ENCODE measurements around the gene ARHGEF2. TPM values are rescaled to one million over a fixed set of nuclear protein-coding genes. Genes with fewer than 3 reads are reported as not detected.

ARHGEF2 gene
- total and polyA plus RNA-seq, 9 of the 15 experiments (the other 6 are each of a cell fraction or from before 2014, with no cell fraction given): 7.1 to 162 (median 62.2) TPM

DNA sequence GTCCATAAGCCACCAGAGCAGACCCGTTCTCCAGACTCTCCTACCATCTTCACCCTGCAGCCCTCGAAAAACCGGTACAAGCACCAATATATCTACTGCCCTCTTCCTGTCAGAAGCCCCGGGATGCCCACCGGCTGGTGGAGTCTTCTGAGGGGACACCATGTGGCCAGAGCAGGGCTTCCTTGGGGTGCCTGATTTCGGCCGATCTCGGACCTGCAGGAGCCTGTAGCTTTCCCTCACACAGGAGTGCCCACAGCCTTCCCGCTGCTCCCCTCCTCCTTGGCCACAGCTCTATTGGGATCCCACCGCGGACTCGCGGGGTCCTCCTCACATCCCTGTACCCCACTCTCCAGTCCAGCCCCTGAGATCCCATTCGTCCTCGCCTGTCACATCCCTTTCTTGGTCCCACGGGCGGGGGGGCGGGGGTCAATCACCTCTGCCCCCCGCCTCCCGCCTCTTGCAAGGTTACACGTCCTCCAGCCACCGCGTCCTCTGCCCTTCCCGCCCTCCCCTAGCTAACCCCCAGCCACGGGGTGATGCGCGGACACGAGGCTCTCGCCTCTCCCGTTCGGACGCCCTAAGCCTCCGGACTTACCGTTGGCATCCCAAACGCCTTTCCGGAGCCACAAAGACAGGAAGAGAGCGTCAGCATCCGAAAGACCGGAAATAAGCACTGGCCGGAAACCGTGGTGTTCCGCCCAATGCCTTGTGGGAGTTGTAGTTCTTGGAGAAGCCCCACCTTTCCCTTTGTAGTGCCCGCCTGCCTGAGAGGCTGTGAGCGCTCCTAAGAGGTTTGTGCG is 42.1 kb upstream of the ARHGEF2 start, which contains the start of gene SSR2 (continued):
- TF ChIP-seq, protein P1, sequence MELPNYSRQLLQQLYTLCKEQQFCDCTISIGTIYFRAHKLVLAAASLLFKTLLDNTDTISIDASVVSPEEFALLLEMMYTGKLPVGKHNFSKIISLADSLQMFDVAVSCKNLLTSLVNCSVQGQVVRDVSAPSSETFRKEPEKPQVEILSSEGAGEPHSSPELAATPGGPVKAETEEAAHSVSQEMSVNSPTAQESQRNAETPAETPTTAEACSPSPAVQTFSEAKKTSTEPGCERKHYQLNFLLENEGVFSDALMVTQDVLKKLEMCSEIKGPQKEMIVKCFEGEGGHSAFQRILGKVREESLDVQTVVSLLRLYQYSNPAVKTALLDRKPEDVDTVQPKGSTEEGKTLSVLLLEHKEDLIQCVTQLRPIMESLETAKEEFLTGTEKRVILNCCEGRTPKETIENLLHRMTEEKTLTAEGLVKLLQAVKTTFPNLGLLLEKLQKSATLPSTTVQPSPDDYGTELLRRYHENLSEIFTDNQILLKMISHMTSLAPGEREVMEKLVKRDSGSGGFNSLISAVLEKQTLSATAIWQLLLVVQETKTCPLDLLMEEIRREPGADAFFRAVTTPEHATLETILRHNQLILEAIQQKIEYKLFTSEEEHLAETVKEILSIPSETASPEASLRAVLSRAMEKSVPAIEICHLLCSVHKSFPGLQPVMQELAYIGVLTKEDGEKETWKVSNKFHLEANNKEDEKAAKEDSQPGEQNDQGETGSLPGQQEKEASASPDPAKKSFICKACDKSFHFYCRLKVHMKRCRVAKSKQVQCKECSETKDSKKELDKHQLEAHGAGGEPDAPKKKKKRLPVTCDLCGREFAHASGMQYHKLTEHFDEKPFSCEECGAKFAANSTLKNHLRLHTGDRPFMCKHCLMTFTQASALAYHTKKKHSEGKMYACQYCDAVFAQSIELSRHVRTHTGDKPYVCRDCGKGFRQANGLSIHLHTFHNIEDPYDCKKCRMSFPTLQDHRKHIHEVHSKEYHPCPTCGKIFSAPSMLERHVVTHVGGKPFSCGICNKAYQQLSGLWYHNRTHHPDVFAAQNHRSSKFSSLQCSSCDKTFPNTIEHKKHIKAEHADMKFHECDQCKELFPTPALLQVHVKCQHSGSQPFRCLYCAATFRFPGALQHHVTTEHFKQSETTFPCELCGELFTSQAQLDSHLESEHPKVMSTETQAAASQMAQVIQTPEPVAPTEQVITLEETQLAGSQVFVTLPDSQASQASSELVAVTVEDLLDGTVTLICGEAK (IDR thresholded peaks at IDR 0.05): peak; percentile 98
- TF ChIP-seq, protein P1 (CRISPR knock-in tag; IDR thresholded peaks at IDR 0.05): no peak
- no peak for TF ChIP-seq ZNF707 (CRISPR knock-in tag; conservative IDR thresholded peaks at IDR 0.05)
- TF ChIP-seq ZBTB17 (CRISPR knock-in tag; IDR thresholded peaks at IDR 0.05): no peak
- TF ChIP-seq SMARCA4 (IDR thresholded peaks at IDR 0.05): no peak
- no peak for TF ChIP-seq CSDE1 (IDR thresholded peaks at IDR 0.05)
- TF ChIP-seq NR3C1 (CRISPR knock-in tag; IDR thresholded peaks at IDR 0.05): no peak
- peak; percentile 63; the same call in 1 of the 2 replicates for TF ChIP-seq POLR2H (tag; IDR thresholded peaks at IDR 0.05; ENCODE audit: low read depth)
- no peak for TF ChIP-seq ZNF445 (CRISPR knock-in tag; IDR thresholded peaks at IDR 0.05; ENCODE audit: low read depth)
- no peak for TF ChIP-seq BMI1 (IDR thresholded peaks at IDR 0.05; ENCODE audit: low read length)
- TF ChIP-seq, protein P2, sequence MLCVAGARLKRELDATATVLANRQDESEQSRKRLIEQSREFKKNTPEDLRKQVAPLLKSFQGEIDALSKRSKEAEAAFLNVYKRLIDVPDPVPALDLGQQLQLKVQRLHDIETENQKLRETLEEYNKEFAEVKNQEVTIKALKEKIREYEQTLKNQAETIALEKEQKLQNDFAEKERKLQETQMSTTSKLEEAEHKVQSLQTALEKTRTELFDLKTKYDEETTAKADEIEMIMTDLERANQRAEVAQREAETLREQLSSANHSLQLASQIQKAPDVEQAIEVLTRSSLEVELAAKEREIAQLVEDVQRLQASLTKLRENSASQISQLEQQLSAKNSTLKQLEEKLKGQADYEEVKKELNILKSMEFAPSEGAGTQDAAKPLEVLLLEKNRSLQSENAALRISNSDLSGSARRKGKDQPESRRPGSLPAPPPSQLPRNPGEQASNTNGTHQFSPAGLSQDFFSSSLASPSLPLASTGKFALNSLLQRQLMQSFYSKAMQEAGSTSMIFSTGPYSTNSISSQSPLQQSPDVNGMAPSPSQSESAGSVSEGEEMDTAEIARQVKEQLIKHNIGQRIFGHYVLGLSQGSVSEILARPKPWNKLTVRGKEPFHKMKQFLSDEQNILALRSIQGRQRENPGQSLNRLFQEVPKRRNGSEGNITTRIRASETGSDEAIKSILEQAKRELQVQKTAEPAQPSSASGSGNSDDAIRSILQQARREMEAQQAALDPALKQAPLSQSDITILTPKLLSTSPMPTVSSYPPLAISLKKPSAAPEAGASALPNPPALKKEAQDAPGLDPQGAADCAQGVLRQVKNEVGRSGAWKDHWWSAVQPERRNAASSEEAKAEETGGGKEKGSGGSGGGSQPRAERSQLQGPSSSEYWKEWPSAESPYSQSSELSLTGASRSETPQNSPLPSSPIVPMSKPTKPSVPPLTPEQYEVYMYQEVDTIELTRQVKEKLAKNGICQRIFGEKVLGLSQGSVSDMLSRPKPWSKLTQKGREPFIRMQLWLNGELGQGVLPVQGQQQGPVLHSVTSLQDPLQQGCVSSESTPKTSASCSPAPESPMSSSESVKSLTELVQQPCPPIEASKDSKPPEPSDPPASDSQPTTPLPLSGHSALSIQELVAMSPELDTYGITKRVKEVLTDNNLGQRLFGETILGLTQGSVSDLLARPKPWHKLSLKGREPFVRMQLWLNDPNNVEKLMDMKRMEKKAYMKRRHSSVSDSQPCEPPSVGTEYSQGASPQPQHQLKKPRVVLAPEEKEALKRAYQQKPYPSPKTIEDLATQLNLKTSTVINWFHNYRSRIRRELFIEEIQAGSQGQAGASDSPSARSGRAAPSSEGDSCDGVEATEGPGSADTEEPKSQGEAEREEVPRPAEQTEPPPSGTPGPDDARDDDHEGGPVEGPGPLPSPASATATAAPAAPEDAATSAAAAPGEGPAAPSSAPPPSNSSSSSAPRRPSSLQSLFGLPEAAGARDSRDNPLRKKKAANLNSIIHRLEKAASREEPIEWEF (CRISPR knock-in tag; IDR thresholded peaks at IDR 0.05): no peak
- TF ChIP-seq TCF3 (CRISPR knock-in tag; IDR thresholded peaks at IDR 0.05): no peak

All from K562 (cell line).